Nephron (organoid): Measurements from ENCODE around the gene TRMT1L.

Experiments used
- H3K27ac Mint-ChIP-seq, 3 experiments: 2 replicates each; pipeline ENCODE4 v1.8.0; 2020; ENCODE audit warnings: mixed read lengths in 3 of 3, mild to moderate bottlenecking in 2 of 3, moderate library complexity in 1 of 3
- H3K27me3 Mint-ChIP-seq: 2 replicates; pipeline ENCODE4 v1.8.0; 2021; ENCODE audit warnings: low read depth, mild to moderate bottlenecking, moderate library complexity, mixed read lengths
- H3K36me3 Mint-ChIP-seq: 2 replicates; pipeline ENCODE4 v1.8.0; 2020; ENCODE audit warnings: low read depth, mixed read lengths
- H3K4me1 Mint-ChIP-seq: 2 replicates; pipeline ENCODE4 v1.8.0; 2020; ENCODE audit warnings: mixed read lengths
- H3K4me3 Mint-ChIP-seq, 3 experiments: 2 replicates each; pipeline ENCODE4 v1.8.0; 2020; ENCODE audit warnings: mild to moderate bottlenecking in 3 of 3, mixed read lengths in 3 of 3, moderate library complexity in 2 of 3
- H3K9me3 Mint-ChIP-seq: 2 replicates; pipeline ENCODE4 v1.8.0; 2020; ENCODE audit warnings: mixed read lengths
- TF ChIP-seq, protein P1 (sequence below), 3 experiments: fragments of 200-600 bp; sonication (generic); IDR thresholded peaks; one replicate each; pipeline ENCODE4 v1.5.0; 2021; ENCODE audit warnings: antibody characterized with exemption in 3 of 3; ENCODE audit not compliant: unreplicated experiment in 3 of 3

Gene TRMT1L

DNA sequence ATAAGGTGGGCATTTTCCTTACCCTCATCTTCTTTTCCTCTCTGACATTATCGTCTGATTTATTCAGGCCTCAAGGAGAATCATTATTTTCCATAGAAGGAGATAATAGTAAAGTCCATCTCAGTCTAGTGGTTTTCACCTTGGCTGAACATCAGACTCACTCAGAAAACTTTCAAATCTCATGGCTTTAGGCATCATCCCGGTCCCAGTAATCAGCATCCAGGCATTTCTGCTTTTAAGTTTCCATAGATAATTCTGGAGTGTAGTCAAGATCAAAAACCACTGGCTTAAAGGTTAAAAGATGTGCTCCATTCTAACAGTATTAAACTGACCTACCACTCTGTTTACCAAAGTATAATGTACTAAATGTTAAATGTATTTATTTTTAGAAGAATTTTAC, 62.0 kb downstream of the TRMT1L start:
- TF ChIP-seq, protein P1, sequence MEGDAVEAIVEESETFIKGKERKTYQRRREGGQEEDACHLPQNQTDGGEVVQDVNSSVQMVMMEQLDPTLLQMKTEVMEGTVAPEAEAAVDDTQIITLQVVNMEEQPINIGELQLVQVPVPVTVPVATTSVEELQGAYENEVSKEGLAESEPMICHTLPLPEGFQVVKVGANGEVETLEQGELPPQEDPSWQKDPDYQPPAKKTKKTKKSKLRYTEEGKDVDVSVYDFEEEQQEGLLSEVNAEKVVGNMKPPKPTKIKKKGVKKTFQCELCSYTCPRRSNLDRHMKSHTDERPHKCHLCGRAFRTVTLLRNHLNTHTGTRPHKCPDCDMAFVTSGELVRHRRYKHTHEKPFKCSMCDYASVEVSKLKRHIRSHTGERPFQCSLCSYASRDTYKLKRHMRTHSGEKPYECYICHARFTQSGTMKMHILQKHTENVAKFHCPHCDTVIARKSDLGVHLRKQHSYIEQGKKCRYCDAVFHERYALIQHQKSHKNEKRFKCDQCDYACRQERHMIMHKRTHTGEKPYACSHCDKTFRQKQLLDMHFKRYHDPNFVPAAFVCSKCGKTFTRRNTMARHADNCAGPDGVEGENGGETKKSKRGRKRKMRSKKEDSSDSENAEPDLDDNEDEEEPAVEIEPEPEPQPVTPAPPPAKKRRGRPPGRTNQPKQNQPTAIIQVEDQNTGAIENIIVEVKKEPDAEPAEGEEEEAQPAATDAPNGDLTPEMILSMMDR (IDR thresholded peaks at IDR 0.05; ENCODE audit: unreplicated experiment in 3 of 3) = no peak
- no peaks in the 10 kb centered on the region for H3K27me3 Mint-ChIP-seq
- H3K4me1 Mint-ChIP-seq = no peaks in the 10 kb centered on the region
- no peak overlapping the region for H3K27ac Mint-ChIP-seq
- H3K4me3 Mint-ChIP-seq = no peak overlapping the region
- no peaks in the 10 kb centered on the region for H3K9me3 Mint-ChIP-seq
- H3K36me3 Mint-ChIP-seq = peaks cover 79% of the 10 kb centered on the region

DNA sequence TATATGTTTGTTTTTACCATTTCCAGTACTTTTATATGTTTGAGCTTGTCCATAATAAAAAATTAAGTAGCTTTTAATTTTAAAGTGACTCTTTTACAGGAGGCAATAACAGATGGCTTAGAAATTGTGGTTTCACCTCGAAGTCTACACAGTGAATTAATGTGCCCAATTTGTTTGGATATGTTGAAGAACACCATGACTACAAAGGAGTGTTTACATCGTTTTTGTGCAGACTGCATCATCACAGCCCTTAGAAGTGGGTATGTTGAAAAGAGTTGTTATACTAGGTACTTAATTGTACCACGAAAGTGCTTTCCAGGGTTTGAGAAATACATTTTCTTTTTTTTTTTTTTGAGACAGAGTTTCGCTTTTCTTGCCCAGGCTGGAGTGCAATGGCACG, 65.3 kb downstream of the TRMT1L start:
- H3K36me3 Mint-ChIP-seq = peaks cover 81% of the 10 kb centered on the region
- no peak overlapping the region for H3K27ac Mint-ChIP-seq
- no peaks in the 10 kb centered on the region for H3K4me1 Mint-ChIP-seq
- TF ChIP-seq, protein P1 (IDR thresholded peaks at IDR 0.05; ENCODE audit: unreplicated experiment in 3 of 3) = no peak
- H3K4me3 Mint-ChIP-seq = no peak overlapping the region
- H3K27me3 Mint-ChIP-seq = no peaks in the 10 kb centered on the region
- H3K9me3 Mint-ChIP-seq = no peaks in the 10 kb centered on the region

DNA sequence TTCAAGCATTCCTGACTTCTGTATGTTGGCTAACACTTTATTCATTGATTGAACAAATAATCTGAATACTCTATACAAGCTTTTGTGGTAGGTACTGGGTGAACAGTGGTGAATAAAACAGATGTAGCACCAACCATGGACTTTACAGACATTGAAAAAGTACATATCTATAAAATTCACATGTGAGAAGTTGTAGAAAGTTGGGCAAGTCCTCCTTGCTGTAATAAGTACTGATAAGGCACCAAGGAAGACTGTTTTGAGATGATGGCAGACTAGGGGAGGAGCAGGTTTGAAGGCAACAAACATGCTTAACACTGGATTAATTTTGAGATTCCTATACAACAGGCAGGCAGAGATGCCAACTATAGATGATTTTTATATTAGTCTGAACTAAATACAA, 69.0 kb downstream of the TRMT1L start:
- peaks cover 64% of the 10 kb centered on the region for H3K36me3 Mint-ChIP-seq
- no peaks in the 10 kb centered on the region for H3K4me1 Mint-ChIP-seq
- TF ChIP-seq, protein P1 (IDR thresholded peaks at IDR 0.05; ENCODE audit: unreplicated experiment in 3 of 3) = no peak
- H3K9me3 Mint-ChIP-seq = peaks cover 2% of the 10 kb centered on the region
- H3K27ac Mint-ChIP-seq = no peak overlapping the region
- H3K4me3 Mint-ChIP-seq = no peak overlapping the region
- no peaks in the 10 kb centered on the region for H3K27me3 Mint-ChIP-seq

DNA sequence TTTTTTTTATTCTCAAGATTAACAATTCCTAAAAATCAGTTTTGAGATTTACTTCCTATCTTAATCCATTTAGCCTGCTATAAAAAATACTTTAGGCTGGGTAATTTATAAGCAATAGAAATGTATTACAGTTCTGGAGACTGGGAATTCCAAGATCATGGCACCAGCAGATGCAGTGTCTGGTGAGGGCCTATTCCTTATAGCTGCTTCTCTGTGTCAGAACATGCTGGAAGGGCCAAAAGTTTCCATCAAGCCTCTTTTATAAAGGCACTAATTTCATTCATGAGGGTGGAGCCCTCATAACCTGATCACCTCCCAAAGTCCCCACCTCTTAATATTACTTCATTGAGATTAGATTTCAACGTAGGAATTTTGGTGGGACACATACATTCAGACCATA, 69.7 kb downstream of the TRMT1L start:
- Mint-ChIP-seq H3K36me3 (peaks cover 63% of the 10 kb centered on the region), H3K27me3 (no peaks in the 10 kb centered on the region), H3K27ac (no peak overlapping the region), H3K4me3 (no peak overlapping the region), H3K4me1 (no peaks in the 10 kb centered on the region), H3K9me3 (peaks cover 2% of the 10 kb centered on the region)
- TF ChIP-seq, protein P1 (IDR thresholded peaks at IDR 0.05; ENCODE audit: unreplicated experiment in 3 of 3) = no peak

DNA sequence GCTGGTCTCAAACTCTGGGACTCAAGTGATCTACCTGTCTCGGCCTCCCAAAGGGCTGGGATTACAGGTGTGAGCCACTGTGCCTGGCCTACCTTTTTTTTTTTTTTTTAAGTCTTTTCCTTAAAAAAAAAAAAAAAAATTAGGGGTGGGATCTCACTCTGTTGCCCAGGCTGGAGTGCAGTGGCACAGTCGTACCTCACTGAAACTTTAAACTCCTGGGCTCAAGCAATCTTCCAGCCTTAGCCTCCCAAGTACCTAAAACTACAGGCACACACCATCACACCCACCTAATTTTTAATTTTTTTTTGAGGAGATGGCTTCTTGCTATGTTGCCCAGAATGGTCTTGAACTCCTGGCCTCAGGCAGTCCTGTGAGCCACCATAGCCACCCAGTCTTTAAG, 72.9 kb downstream of the TRMT1L start:
- Mint-ChIP-seq H3K27ac (no peak overlapping the region), H3K4me1 (no peaks in the 10 kb centered on the region), H3K27me3 (no peaks in the 10 kb centered on the region), H3K36me3 (peaks cover 53% of the 10 kb centered on the region), H3K4me3 (no peak overlapping the region), H3K9me3 (peaks cover 8% of the 10 kb centered on the region)
- TF ChIP-seq, protein P1 (IDR thresholded peaks at IDR 0.05; ENCODE audit: unreplicated experiment in 3 of 3) = no peak

DNA sequence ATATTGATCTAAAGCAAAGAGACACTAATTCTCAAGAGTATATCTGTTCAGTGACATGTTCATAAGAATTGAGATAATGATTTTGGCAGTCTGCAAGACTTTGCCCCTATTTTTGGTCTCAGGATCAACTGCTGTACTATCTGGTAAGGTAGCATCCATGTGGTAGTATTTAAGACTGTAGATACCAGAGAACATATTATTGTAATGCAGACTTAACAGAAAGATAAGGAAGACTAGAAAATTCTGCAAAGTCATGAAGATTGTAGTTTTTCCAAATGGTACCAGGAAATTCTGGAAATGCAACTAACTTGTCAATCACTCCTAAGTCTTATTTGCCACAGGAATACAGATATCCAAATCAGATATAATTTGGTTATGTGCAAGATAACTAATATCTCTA, 76.3 kb downstream of the TRMT1L start:
- peaks cover 12% of the 10 kb centered on the region for H3K9me3 Mint-ChIP-seq
- no peaks in the 10 kb centered on the region for H3K4me1 Mint-ChIP-seq
- TF ChIP-seq, protein P1 (IDR thresholded peaks at IDR 0.05; ENCODE audit: unreplicated experiment in 3 of 3) = no peak
- H3K36me3 Mint-ChIP-seq = peaks cover 41% of the 10 kb centered on the region
- H3K27ac Mint-ChIP-seq = no peak overlapping the region
- H3K4me3 Mint-ChIP-seq = no peak overlapping the region
- H3K27me3 Mint-ChIP-seq = no peaks in the 10 kb centered on the region
